Measurements from ENCODE around the gene ZSCAN1.

Gene ZSCAN1

DNA sequence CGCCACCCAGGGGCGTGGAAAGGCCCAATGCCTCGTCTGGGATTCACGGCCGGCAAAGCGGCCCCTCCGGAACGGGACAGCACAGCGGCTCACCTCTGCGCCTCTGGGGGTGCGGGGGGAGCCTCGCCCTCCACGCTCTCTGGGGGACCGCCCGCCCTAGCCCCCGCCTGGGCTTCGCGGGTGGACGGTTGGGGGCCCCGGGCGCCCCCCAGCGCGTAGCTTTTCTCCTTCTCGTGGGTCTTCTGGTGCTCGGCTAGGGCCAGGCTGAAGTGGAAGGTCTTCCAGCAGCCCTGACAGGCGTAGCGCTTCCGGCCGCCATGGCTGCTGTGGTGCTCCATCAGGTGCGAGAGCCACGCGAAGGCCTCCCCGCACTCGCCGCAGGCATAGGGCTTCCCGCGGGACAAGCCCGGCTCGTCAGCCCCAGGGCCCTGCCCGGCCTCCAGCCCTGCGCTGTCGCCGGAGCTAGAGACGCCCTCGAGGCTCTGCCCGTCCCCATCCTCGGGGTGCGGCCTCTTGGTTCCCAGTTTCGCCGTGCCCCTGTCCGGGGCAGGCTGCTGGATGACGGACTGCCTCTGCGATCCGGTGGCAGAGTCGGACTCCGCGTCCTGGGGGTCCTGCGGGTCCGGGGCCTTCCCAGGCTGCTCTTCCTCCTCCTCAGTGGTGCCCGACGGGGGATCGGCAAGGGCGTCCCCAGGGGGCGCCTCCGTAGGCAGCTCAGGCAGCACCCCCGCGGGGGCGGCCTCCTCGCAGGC is 50.9 kb downstream of the ZSCAN1 start:
- DNase-seq: no peak

DNA sequence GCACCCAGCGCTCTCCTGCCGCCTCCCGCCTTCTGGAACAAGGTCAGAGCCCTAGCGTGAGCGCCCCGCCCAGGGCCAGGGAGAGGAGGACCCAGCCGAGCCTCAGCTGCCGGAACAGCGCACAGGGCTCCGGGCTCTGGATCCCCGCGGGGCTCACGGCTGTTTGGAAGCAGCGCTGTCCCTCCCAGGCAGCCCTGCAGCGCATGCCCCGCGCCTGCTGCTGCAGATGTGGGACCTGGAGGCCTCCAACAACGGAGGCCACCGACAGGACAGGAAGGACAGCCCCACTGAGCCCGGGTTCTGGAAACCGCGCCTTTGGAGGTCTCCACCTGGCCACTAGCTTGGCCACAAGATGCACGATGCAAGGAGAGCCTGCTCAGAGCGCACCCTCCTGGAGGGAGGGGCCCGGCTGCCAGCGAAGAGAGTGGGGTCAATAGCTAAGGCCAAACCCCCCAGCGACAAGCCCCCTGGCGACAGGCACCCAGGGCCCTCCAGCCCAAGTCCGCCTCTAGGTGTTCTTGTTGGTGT is 51.6 kb downstream of the ZSCAN1 start:
- no peak for DNase-seq

DNA sequence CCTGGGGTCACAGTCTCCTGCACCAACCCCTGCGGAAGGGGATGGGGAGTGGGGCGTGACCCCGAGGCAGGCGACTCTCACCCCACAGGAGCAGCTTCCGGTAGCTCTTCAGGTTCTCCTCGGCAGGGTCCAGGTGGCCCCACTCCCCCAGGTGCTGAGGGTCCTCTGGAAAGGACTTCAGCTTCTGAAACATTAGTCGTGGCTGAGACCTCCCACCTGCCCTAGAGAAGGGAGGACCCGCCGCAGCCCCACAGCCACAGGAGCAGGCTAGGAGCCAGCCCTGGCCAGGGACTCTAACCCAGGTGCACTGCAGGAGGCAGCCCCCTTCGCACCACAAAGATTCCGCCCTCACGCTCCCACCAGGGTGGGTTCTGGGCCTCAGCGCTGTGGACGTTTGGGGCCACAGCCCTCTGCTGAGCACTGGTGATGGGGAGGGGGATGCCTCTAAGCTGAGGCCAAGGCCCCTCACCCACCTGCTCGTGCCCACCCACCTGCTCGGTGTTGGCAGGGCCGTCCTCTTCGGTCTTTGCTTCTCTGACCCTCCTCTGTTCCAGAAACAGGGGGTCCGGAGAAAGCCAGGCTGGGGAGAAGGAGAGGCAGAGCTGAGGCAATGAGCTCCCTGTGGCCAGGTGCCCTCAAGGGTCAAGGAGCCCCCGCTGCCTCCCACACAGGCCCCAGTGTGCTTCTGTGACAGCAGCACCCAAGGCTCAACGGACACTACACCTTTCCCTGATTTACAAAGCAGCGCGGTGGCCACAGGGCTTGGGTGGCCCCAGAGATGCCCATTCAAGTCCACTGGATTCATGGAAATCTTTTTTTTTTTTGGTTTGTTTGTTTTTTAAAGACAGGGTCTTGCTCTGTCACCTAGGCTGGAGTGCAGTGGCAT is 53.2 kb downstream of the ZSCAN1 start:
- no peak for DNase-seq

DNA sequence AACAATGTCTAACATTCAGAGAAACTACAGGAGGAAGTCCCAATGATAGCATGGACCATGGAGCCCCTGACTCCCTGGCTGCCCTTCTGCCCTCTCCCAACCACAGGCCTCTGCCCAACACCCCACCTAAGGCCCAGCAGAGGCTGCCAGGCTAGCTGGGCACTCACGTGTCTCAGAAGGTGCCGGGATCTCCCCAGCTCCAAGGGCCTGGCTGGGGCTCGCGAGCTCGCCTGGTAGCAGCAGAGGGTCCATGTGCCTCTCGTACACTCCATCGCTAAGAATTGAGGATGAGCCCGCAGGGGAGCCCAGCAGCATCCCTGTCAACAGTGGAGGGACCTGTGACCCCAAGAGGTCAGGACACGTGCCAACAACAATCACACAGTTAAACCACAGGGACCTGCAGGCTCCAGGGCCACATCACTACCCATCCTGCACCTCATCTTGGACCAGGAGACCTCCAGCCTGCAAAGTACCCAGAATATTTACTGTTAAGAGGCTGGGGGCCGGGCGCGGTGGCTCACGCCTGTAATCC is 54.8 kb downstream of the ZSCAN1 start:
- DNase-seq: no peak

DNA sequence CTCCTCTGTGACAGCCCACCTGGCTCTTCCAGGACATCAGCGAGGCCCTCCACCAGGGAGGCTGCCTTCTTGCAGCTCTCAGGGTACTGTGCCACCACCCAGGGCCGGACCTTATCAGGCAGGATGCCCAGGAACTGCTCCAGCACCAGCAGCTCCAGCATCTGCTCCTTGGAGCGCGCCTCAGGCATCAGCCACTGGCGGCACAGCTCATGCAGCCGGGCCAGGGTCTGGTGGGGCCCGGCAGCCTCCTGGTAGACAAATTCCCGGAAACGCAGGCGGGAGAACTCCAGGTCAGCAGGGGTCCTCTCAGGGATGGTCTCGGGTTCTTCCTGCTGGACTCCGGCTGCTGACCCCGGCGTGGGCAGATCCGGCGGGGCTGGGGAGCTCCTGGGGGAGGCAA is 56.0 kb downstream of the ZSCAN1 start:
- DNase-seq: no peak

DNA sequence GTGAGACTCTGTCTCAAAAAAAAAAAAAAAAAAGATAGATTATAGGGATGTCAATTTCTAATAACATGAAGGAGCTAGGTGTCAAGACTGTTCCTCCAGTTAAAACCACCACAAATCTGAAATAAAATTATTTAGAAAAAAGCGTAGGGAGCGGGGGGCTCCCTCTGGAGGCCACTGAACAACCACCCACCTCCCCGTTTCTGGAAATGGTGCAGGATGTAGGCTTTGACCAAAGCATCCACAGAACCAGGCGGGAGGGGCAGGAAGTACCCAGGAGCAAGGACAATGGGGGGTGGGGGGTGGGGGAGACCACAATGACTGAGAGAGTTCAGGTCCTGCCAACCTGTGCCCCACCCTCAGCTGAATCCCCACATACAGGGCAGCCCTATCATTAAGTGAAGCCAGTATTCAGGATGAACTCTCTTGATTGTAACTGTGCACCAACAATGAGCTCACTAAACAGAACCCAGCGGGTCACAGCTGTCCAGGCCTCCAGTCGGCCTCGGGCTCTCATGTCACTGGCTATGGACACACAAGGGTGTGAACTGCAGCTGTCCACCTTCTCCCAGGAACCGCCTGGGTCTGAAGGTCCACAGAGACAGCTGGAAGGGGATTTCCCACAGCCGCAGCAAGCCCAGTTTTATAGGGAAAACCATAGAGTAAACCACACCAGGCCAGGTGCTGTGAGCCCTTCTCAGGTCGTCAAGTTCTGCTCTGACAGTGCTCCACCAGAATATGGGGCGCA is 57.6 kb downstream of the ZSCAN1 start:
- DNase-seq: no peak

DNA sequence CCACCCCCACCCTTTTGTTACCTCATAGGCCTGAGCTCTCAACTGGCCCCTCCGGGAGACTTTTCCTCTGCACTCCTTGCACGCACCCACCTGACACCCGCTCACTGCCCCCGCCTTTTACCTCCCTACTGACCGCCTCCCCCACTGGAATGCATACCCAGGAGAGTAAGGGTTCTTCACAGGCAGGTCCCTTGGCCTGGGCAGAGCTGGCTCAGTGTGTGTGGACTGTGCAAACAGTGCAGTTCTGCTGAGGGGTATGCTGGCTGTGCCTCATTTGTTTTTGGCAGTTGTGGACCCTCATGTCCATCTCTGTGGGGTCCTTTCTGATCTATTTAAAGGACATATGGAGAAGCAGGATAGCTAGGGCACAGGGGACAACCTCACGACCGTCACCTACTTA is 59.2 kb downstream of the ZSCAN1 start:
- no peak for DNase-seq

DNA sequence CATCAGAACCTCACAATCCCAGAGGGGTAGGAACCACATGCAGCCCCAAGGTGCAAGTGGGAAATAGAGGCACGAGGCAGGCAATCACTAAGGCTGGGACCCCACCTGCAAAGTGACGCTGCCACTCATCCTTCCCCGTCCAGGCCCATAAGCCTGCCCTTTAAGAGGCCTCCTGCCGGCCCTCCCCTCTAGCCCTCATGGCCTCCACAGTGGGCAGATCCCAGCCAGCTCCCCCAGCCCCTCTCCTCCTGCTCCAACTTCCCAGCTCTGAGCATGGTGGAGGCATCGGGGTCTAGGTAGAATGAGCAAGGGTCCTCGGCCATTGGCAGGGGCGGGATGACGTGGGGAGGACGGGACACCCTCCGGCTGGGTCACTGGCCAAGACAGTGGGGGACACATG is 61.5 kb downstream of the ZSCAN1 start:
- DNase-seq: no peak

DNA sequence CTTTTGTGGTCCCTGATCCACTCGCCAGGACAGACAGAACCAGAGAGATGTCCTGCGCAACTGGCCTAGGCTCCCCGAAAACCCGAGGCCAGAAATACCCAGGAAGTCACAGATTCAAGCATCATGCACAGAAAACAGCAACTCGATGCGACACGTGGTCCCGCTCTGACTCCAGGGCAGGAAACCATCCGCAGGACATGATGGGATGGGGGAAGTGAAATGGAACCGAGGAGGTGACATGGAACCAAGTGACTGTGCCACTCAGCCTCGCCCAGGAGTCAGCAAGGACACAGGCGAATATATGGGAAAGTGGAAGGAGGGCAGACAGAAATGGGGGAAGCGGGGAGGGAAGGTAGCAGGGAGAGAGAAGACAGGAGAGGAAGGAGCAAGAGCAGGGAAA is 63.1 kb downstream of the ZSCAN1 start:
- DNase-seq: no peak

DNA sequence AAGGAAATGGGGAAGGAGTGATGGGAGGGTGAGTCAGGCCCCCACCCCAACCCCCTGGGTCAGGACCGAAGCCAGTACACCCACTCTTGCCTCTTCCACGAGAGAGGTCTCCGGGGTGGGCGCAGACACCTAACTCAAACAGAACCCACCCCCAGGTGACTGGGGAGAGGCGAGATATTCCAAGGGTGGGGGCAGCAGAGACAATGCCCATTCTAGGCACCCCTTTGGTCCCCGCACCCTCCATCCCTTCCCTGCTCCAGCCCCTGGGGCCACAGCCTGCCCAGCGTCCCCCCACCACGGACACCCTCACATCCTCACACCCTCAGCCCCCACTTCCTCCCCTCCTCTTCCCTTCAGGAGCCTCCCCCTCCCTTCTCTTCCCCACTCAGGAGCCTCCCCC is 63.5 kb downstream of the ZSCAN1 start:
- DNase-seq: no peak

DNA sequence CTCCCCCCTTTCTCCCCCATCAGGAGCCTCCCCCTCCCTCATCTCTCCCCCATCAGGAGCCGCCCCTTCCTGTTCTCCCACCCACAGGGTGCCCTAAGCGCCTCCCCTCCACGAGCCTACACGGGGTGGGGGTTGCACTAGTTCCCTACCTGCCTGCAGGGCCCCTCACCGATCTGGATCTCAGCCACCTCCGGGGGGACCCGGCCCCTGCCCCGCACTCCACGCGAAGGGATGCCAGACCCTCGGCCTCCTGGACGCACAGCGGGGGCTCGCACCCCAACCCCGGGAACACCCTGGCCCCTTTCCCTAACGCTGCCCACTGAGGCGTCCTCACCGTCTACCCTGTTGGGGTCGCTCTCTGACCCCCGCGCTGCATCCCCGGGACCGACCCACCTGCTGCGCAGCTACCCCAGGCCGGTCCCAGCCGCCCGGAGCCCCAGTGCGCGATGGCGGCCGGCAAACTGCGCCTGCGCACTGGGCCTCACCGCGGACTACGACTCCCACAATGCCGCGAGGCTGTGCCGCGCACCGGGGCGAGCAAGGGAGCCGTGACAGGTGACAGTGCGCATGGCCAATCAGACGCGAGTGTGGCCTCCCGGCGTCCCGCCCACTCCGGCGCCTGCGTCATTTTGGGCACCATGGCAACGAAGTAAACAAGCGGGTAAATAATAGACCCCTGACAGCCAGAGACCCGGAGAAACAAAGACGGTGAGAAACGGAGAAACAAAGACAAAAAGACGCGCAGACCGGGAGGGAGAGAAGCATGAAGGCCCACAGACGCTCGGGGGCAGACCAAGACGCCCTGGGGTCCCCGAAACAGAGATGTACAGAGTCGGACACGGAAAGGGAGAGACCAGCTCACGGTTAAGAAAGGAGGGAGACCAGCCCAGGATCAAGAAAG is 64.2 kb downstream of the ZSCAN1 start, which contains the start of gene ZSCAN18:
TSS of gene ZSCAN18 (minus strand) at position 451 of the 901 bp plus-strand sequence. CDS start 7,964 bp downstream, outside the sequence.
- DNase-seq: peak; percentile 95

DNA sequence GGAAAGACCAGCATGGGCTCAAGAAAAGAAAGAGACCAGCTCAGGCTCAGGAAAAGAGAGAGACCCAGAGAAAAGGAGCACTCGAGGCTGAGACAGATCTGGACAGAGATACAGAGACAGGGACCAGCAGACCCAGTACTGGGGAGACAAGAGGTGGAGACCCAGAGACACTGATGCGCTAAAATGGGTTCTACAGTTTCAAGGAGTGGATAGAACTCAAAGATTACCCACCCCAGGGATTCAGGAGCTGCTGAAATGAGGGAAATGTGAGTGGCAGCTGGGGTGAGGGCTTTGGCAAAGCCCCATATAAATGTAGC is 64.8 kb downstream of the ZSCAN1 start:
- DNase-seq: no peak
